ENCODE results near the gene SUGCT.

- TF ChIP-seq CTCF (IDR thresholded peaks at IDR 0.05) (no peak), POLR2AphosphoS5 (IDR thresholded peaks at IDR 0.05) (no peak), POLR2A (IDR thresholded peaks at IDR 0.05; ENCODE audit: low read depth) (no peak)
These were observed 129.1 kb downstream of the SUGCT start for GRCh38 chr7:40263752-40264390.

All from esophagus muscularis mucosa (tissue), 3 donors.